ENCODE data around the gene SLC12A4.

DNA sequence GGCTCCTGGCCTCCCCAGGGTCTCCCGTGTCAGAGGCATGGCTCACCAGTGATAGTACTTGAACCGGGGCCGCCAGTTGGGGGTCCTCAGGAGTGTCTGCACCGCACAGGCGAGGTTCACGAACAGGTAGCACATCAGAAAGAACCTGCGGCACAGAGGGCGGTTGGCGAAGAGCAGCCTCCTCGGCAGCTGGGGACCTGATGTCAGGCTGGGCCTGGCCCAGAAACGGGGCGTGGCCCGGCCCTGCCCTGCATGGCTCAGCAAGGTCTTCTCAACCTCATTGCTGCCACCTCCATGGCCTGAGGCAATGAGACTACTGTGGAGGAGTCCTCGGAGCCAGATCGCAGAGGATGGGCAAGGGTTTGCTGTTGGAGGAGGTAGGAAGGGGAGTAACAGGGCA, 20.4 kb downstream of the SLC12A4 start:
- TF ChIP-seq EZH2 (IDR thresholded peaks at IDR 0.05; ENCODE audit: borderline replicate concordance, low read depth, low read length, poor library complexity, severe bottlenecking), result no peak
- TF ChIP-seq, protein P1, sequence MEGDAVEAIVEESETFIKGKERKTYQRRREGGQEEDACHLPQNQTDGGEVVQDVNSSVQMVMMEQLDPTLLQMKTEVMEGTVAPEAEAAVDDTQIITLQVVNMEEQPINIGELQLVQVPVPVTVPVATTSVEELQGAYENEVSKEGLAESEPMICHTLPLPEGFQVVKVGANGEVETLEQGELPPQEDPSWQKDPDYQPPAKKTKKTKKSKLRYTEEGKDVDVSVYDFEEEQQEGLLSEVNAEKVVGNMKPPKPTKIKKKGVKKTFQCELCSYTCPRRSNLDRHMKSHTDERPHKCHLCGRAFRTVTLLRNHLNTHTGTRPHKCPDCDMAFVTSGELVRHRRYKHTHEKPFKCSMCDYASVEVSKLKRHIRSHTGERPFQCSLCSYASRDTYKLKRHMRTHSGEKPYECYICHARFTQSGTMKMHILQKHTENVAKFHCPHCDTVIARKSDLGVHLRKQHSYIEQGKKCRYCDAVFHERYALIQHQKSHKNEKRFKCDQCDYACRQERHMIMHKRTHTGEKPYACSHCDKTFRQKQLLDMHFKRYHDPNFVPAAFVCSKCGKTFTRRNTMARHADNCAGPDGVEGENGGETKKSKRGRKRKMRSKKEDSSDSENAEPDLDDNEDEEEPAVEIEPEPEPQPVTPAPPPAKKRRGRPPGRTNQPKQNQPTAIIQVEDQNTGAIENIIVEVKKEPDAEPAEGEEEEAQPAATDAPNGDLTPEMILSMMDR (conservative IDR thresholded peaks at IDR 0.05; ENCODE audit: low read depth, low read length), result no peak
